ENCODE measurements around the gene IRF2BP2.

IRF2BP2 gene

DNA sequence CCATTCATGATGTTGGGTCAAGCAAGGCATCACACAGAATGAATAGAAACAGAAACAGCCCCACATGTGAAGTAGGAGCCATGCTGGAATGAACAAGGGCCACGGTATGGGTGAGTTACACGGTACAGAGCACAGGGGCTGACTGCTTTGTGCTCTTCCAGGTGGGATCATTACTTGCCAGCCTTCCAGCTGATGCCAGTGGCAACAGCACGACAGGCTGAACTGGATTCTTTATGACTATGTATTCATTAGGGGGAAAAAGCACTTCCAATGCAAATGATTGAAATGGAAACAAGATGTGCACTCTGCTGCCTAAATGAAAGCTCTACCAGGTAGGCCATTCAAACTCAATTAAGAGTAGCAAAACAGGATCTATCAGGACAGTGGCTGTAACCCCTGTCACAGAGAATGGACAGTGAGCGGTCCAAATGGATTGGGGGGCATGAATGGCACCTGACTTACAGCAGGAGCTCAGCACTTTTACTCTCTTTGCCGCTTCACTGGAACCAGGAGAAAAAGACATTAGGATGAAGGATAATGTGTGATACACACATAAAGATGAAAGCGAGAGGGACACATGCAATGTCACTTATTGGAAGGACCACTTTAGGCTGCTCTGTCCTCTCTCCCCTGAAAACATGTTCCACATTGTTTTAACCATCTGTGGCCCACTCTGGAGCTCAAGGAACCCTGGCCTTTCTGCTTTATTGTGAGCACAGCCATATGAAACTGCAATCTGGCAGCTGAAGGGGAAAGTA is 23.4 kb upstream of the IRF2BP2 start:
- no peak for DNase-seq

DNA sequence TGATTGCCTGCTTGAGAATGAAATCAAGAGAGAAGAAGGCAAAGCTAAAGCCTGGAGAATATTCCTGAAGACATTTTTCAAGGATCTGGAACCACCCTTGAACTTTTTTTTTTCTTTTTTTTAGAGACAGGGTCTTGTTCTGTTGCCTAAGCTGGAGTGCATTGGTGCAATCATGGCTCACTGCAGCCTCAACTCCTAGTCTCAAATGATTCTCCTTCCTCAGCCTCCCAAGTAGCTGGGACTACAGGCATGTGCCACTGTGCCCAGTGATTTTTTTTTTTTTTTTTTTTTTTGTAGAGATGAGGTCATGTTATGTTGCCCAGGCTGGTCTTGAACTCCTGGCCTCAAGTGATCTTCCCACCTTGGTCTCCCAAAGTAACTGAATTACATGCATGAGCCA is 22.2 kb upstream of the IRF2BP2 start:
- no peak for DNase-seq

DNA sequence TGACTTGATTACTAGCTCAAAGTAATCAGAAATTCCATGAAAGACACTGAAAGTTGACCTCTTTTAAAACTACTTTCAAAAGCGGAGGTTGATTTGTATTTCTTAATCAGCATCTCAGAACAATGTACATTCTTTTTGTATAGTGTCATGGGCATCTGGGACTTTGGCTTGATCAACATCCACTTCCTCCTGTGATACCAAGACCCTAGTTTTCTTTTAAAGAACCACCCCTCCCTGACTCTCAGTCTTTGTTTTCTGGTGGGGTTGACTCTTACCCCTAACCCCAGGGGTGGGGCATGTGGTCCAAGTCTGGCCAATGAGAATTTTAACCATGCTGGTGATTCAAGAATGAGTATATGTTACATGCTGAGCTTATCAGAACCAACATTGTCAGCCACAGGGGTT is 21.7 kb upstream of the IRF2BP2 start:
- DNase-seq, result peak; percentile 57

DNA sequence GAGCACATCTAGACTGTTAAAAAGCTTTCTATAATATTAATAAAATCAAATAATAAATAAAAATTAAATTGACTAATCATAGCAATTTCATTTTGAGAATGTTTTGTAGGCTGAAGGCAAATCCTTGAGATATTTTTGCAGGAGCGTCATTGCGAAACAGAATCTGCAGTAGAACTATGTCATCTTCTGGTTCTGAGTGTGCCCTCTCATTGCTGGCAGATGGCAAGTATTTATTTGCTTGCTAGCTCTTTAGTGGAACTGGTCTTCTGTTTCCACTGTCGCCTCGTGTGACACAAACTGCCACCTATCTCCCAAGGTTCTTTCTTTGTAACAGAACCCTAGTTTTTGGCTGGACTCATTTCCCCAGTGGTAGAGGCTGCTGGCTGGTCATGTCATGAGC is 19.0 kb upstream of the IRF2BP2 start:
- DNase-seq, result no peak

DNA sequence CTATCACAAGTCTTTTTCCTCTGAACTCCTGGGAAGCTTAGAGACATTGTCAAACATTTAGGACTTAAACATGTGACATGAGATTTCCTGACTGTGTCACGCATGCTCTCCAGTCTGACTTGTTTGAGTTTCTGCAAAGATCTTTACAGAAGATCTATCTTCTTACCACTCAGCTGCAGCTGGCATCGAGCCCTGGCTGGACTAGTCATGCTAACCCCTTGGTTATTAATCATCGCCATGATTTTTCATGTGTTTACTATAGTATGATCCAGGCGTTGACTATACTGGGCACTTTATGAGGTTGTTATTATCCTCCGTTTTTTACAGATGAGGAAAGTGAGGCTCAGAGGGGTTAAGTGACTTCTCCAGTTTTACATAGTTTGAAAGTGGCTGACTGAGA is 18.1 kb upstream of the IRF2BP2 start:
- peak; percentile 48 for DNase-seq

DNA sequence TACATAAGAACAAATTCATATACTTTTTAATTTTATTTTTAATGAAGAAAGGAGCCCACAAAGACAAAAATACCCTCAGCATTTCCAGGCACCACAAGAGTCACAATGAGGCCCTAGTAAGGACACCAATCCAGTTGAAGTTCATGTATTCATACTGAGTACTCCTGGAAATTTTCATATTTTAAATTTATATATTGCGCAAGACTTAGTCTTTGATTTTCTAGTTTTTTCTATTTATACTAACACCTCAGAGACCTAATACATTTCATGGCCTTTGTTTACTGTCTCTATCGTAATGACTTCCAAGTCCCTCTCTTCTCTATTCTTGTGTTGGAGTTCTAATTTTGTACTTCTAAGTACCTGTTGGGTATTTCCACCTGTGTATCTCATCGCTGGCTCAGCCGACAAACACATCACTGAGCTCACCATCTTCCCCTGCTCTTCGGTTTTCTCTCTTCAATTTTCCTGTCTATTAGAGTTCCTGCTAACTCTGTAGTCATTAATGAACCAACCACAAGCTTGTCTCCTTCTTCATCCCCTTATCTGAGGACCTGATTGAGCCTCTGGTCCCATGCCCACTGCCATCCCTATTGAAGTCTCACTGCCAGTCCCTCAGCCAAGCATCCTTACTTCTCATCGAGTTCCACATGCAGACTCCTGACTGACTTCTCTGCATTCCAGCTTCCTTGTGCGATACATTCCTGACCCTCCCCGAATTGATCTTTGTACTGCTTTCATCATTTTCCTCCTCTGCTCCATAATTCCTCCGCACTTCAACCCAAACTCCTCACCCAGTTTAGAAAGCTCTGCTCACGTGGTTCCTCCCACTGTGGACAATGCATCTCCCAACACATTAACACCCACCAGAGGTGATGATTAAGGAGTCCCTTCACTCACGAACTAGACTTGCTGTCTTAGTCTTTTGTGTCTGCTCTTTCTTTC is 17.3 kb upstream of the IRF2BP2 start:
- no peak for DNase-seq

DNA sequence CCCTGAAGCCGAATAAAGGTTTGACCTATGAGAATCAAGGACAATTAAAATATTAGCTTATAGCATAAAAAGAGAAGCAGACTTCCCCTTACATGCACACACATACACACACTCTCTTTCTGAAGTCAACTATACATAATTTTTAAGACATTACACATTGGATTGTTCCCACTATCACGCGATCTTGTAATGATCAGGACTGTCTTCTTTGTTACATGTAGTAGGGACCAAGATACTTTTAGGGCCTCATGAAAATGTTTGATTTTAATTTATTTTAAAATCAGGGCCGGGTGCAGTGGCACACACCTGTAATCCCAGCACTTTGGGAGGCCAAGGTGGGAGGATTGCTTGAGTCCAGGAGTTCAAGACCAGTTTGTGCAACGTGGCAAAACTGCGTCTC is 16.4 kb upstream of the IRF2BP2 start:
- DNase-seq, result no peak

DNA sequence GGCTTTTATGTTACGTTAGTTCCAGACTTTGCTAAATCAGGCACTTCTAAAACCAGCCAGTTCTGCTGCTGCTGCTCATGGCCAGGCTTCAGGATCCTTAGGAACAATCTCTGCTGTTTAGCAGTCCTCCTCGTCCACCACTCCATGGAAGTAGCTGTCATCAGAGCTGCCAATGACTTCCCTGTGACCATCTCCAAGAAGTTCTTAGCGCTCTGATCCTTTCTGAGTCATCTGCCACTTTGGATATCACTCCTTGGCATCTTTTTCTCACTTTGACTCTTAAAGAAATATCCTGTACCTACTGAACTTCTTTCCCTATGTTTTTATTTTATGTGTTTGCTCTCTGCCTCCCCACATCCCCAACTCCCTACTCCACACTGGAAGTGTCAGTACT is 14.7 kb upstream of the IRF2BP2 start:
- no peak for DNase-seq

DNA sequence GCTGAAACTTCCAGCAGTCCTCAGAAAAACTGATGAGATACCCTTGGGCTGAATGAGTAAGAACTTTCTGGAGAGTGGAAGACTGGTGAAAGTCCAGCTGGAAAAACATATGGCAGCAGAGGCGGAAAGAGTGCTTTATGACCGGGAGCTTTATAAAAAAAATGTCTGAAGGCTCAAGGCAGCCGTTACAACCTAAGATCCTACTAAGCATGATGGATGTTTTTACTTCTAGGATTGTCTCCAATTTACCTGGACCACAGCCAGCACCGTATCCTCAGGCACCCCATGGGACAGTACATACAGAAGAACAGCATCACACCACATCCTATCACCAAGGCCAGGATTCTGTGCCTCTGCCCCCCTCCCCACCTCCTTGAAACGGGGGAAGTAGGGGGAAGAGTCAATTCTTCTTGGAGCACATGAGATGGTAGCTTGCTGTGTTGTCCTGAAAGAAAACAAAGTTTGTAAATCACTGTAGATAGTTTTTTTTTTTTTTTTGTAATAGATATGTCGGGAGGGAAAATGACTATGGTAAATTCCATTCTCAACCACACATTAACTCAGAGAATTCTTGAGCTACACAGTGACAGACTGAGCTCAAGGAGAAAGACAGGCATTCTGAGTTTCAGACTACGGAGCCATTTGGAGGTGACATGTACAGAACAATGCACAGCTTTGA is 11.8 kb upstream of the IRF2BP2 start:
- no peak for DNase-seq

DNA sequence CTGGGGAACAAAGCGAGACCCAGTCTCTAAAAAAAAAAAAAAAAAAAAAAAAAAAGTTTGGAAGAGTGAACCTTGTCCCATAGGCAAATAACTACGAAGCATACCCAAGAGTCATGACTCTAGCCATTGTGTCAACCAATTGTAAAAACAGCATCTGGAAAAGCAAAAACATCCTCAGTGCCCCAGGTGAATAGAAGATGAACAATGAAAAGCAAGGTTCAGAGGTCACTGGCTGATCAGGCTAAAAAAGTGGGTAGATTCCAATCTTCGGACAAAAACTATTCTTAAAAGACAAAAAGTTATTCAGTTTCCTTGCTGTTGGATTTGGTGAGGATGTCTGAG is 11.1 kb upstream of the IRF2BP2 start:
- DNase-seq, result no peak

DNA sequence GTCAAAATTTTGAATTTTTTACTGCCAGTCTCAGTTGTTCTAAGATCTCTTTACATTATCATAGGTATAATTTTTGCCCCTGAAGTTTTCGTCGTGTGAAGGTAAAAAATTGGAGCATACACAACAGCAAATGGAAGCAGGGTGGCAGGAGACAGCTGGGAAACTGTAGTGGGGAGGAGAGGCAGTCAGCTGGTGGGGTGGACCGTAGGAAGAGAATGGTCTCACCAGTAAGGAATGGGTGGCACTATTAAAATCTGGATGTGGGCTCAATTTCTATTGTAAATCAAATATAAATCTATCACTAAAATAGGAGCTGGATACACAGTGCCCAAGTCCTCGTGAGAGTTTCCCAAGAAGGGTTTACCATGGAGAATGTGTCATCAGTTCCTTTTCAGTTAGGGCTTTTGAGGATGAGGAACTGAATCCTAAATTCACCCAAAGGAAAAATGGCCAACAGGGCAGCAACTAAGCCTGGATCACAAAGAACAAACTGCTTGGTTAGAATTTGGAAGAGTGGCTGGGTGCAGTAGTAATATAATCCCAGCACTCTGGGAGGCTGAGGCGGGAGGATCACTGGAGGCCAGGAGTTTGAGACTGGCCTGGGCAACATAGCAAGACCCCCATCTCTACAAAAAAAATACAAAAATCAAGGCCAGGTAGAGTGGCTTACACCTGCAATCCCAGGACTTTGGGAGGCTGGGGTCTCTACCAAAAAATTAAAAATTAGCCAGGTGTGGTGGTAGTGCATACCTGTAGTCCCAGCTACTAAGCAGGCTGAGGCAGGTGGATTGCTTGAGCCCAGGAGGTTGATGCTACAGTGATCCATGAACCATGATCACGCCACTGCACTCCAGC is 10.5 kb upstream of the IRF2BP2 start:
- no peak for DNase-seq

DNA sequence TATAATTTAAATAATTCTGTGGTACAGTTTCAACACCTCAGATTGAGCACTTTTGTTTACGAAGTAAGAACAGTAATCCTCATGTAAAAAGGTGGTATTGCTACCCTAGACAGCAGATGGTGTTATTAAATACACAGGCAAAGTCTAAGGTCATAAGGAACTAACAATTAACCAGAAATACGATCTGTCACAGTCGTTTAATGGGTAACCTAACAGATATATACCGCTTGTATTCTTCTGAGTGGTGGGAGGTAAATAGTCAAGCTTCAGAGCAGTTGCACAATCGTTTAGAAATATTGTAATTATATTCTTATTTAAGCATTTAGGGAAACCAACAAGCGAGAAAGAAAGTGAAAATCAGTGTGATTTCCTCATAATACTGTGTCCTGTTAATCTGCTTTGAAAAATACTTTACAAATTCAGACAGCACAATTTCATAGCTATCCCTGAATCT is 9.8 kb upstream of the IRF2BP2 start:
- DNase-seq, result no peak

DNA sequence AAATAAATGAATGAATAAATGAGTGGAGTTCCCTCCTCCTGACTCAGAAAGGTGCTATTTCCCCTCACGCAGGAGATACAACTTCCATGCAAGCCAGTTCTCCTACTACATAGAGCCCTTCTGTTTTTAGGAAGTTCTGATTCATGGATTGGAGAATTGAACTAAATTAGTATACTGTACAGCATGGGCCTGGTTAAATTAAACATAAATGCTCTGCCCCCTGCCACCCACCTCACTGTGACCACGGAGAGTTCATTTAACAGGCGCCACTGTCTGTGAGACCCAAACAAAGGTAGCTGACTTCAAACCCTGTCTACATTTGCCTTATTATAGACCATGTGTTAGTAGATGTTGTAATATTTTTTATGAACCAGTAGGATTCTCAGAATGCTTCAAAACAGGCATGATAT is 9.1 kb upstream of the IRF2BP2 start:
- no peak for DNase-seq

DNA sequence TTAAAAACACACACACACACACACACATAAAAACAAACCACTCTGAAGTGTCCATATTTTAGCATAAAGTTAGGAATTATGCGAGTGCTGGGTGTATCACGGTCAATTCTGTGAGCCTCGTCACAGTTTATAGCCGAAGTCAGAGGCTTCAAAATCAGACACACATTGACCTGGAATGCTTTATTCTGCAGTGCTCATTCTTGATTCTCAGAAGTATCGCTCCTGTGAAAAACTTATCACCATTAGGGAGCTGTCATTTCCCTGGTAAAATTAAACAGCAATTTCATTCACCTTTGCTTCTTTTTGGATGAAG is 8.7 kb upstream of the IRF2BP2 start:
- no peak for DNase-seq

DNA sequence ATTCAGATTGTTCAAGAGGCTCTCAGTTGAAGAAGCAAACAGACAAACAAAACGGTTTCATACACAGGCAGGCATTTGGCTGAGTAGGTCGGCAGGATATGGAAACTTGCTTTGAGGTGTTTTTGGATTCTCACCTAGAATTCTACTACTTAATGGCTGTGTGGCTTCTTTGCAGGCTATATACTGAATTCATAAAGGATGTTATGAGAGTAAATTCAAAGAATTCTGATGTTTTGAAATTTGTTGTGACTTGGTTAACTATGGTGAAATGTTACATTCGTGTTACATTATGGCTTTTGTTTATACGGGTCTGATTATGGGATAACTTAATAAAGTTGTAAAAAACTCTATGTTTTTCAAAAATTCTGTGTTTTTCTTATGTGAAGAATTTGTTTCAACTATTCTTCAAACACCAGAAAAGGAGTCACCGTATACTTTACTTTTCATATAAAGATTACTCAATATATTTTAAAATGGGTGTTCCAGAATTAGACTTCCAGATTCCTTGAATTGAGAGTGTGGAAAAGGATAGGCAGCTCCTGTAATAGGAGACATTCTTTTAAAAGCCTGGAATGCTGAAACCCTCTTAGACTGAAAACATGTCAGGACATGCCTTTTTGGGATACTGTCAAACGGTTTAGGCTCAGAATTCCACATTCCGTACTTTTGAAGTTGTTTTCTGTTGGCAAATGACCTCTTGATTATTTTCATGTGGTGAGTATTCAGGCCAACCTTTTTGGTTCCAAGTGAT is 8.2 kb upstream of the IRF2BP2 start:
- no peak for DNase-seq

DNA sequence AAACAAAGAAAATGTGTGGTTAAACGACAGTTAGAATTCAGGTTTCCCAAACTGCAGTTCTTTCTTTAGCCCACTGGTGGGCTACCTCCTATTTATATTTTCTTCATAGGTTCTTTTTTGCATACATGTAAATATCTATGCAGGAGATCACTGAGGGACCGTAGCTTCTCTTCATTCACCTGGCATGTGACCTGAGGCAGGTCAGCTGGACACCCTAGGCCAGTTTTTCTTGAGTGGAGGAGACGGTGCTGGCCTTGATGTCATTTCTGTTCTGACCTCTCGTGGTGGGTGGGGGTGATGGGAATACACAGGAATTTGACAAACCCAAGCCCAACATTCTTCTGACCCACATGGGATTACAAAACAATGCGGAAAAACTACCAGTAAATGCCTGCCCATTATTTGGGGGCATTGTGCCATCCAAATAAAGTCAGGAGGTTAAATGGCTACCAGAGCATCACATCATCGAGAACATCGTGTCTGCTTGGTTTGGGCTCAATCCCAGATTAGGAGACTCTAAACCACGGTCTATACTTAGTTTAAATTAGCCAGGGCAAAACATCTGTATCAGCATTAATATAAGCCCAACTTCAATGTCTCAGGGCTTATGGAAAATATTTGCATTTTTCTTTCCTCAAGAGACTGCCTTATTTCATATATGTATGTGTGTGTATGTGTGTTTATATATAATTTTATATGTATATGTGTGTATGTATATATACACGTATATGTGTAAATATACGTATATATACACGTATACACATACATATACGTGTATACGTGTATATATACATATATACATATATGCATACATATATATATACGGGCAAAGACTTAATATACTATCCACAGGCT is 7.4 kb upstream of the IRF2BP2 start:
- DNase-seq, result no peak

DNA sequence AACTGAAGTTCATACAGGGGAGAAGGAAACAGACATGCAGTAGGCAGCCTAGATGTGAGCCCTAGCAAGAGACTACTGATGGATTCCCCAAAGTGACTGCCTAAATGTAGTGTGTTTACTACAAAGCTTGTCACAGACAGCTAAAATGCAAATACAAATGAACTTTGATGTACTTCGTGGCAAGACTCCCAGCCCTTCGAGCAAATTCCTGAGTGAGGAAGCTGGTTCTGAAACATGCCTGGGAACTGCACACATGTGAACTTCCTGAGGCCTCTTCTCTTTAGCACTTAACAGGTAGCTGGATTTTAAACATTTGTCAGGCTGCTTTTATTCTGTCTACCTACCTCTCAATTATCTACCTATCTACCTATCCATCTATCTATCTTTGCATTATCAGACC is 6.7 kb upstream of the IRF2BP2 start:
- no peak for DNase-seq

DNA sequence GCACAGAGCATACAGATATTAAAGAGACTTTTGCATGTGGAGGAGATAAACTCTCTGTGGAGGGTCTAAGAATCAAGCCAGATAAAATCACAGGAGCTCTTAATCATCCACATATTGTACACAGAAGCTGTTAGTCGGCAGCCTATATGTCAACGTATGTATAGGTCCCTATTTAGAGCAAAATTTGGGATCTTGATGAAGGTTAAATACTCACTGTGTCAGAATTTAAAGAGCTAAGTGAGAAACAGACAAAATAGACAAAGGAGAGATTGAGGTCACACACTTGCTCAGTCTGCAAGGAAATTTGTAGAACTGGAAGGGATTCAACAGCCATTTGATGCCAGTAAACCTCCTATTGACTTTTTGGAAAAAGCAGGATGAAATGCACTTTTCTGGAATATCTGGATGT is 4.1 kb upstream of the IRF2BP2 start:
- DNase-seq, result no peak

DNA sequence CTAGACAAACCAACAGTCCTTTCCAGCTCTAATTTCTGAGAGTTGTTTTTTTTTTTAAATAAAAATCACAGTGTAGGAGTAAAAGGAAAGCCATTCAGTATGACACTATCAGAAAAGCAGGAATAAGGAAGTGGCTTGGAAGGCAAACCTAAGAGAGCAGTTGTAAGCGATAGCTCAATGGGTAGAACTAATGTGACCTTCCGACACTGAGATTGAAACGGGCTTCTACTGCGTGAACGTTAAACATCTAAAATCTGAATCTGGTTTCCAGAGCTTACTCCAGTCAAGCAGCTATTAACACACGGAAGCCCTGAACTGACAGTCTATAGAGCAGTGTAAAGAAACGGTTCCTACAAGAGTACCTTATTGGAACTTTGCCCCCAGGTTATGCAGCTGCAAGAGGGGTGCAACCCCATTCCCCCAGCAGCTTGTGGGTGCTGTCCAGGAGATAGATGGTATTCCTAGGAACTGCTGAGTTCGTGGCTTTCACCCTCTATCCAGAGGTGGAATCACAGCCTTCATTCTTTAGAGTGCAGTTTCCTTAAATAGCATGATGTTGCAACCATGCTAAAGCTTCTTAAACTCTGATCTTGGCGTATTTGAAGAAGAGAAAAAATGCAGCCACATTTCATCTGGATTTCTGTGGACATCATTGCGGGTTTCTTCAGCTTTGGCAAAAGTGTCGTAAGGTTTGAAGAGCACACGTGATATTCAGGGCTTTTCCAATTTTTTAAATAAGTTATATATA is 3.3 kb upstream of the IRF2BP2 start:
- no peak for DNase-seq
